Subcutaneous abdominal adipose tissue (tissue), 5 donors: ENCODE data around the gene SETD9.

Experiments
- H3K27ac ChIP-seq: one replicate; pipeline ENCODE4 v1.7.0; 2013; ENCODE audit warnings: low read depth, mild to moderate bottlenecking, inconsistent platforms, low read length, moderate library complexity
- H3K27me3 ChIP-seq, 5 donors: one replicate each; pipeline ENCODE4 v1.7.0; 2013; ENCODE audit warnings: low read length in 5 of 5, inconsistent platforms in 1 of 5; ENCODE audit not compliant: control insufficient read depth in 5 of 5, insufficient read depth in 4 of 5
- H3K36me3 ChIP-seq, 5 donors: one replicate each; pipeline ENCODE4 v1.7.0; 2013; ENCODE audit warnings: low read length in 5 of 5; ENCODE audit not compliant: control insufficient read depth in 5 of 5, insufficient read depth in 5 of 5
- H3K4me1 ChIP-seq, 5 donors: one replicate each; pipeline ENCODE4 v1.7.0; 2013; ENCODE audit warnings: low read length in 5 of 5, mild to moderate bottlenecking in 3 of 5, moderate library complexity in 1 of 5; ENCODE audit not compliant: control insufficient read depth in 5 of 5, insufficient read depth in 5 of 5
- H3K4me3 ChIP-seq, 5 donors: one replicate each; pipeline ENCODE4 v1.7.0; 2013; ENCODE audit warnings: low read length in 5 of 5, low read depth in 1 of 5
- H3K9ac ChIP-seq, 5 donors: one replicate each; pipeline ENCODE4 v1.7.0; 2013; ENCODE audit warnings: low read length in 5 of 5, mild to moderate bottlenecking in 4 of 5, moderate library complexity in 3 of 5
- H3K9me3 ChIP-seq, 5 donors: one replicate each; pipeline ENCODE4 v1.7.0; 2013; ENCODE audit warnings: low read length in 5 of 5; ENCODE audit not compliant: control insufficient read depth in 5 of 5
- donor health status: healthy.
- donor health status: healthy.
- donor health status: healthy.
- donor health status: healthy.
- donor health status: healthy.

SETD9 gene

GRCh38 chr5:56919942-56920662, 10.7 kb downstream of the SETD9 start:
- no peak overlapping the region for H3K27ac ChIP-seq
- H3K4me1 ChIP-seq, result peaks cover 0 to 10% (median 5%) of the 10 kb centered on the region in 5 donors
- H3K9ac ChIP-seq, result no peak overlapping the region
- no peak overlapping the region for H3K4me3 ChIP-seq
- H3K27me3 ChIP-seq, result no peaks in the 10 kb centered on the region
- peaks cover 17 to 36% (median 27%) of the 10 kb centered on the region in 5 donors for H3K36me3 ChIP-seq
- no peaks in the 10 kb centered on the region for H3K9me3 ChIP-seq

GRCh38 chr5:56922922-56923321, 13.5 kb downstream of the SETD9 start:
- H3K9ac ChIP-seq, result no peak overlapping the region
- H3K4me1 ChIP-seq, result peaks cover 0 to 2% (median 0%) of the 10 kb centered on the region in 5 donors
- H3K4me3 ChIP-seq, result no peak overlapping the region
- no peaks in the 10 kb centered on the region for H3K27me3 ChIP-seq
- H3K36me3 ChIP-seq, result peaks cover 28 to 57% (median 45%) of the 10 kb centered on the region in 5 donors
- no peaks in the 10 kb centered on the region for H3K9me3 ChIP-seq
- H3K27ac ChIP-seq, result no peak overlapping the region

- H3K9me3 ChIP-seq, result no peaks in the 10 kb centered on the region
- H3K27ac ChIP-seq, result no peak overlapping the region
- no peaks in the 10 kb centered on the region for H3K4me1 ChIP-seq
- H3K4me3 ChIP-seq, result no peak overlapping the region
- peaks cover 57 to 80% (median 65%) of the 10 kb centered on the region in 5 donors for H3K36me3 ChIP-seq
- H3K27me3 ChIP-seq, result no peaks in the 10 kb centered on the region
- peak overlapping the region in 1 of 5 donors; percentile 43 for H3K9ac ChIP-seq
These were observed 24.9 kb downstream of the SETD9 start for GRCh38 chr5:56934325-56934724.

DNA sequence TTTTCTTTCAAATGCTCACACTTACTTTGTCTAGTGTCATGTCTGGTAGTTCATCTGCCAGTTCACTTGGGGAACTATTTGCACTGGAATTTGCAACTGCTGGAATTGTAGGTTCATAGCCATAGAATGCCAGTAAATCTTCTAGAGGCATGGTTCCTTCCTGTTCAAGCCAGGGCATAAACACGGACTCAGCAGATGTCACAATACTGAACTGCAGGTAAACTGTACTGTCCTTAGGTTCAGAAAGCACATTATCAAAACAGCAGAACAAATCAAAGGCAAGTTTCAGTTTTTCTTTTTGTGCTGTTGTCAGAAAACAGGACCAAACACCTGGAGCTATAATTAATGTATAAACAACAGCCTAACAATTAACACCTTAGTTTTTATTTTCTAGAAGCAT, 29.5 kb downstream of the SETD9 start:
- peaks cover 56 to 86% (median 71%) of the 10 kb centered on the region in 5 donors for H3K36me3 ChIP-seq
- no peak overlapping the region for H3K9ac ChIP-seq
- no peaks in the 10 kb centered on the region for H3K4me1 ChIP-seq
- no peaks in the 10 kb centered on the region for H3K9me3 ChIP-seq
- no peak overlapping the region for H3K4me3 ChIP-seq
- H3K27ac ChIP-seq, result no peak overlapping the region
- no peaks in the 10 kb centered on the region for H3K27me3 ChIP-seq

- H3K4me3 ChIP-seq, result no peak overlapping the region
- H3K27me3 ChIP-seq, result no peaks in the 10 kb centered on the region
- H3K9ac ChIP-seq, result no peak overlapping the region
- H3K27ac ChIP-seq, result no peak overlapping the region
- H3K4me1 ChIP-seq, result no peaks in the 10 kb centered on the region
- H3K36me3 ChIP-seq, result peaks cover 48 to 77% (median 58%) of the 10 kb centered on the region in 5 donors
- H3K9me3 ChIP-seq, result no peaks in the 10 kb centered on the region
These were observed 32.6 kb downstream of the SETD9 start for GRCh38 chr5:56941981-56942380.

- Histone ChIP-seq H3K4me3 (no peak overlapping the region), H3K27me3 (no peaks in the 10 kb centered on the region), H3K4me1 (peaks cover 0 to 20% (median 14%) of the 10 kb centered on the region in 5 donors), H3K36me3 (peaks cover 11 to 37% (median 29%) of the 10 kb centered on the region in 5 donors), H3K9me3 (no peaks in the 10 kb centered on the region), H3K27ac (no peak overlapping the region), H3K9ac (no peak overlapping the region)
These were observed 37.7 kb downstream of the SETD9 start for GRCh38 chr5:56947052-56947451.

- Histone ChIP-seq H3K27me3 (no peaks in the 10 kb centered on the region), H3K4me3 (peak overlapping the region; percentile 61 to 87 (median 85)), H3K9me3 (no peaks in the 10 kb centered on the region), H3K9ac (peak overlapping the region in 4 of 5 donors; percentile 55 to 86 (median 68)), H3K4me1 (peaks cover 0 to 27% (median 21%) of the 10 kb centered on the region in 5 donors), H3K36me3 (peaks cover 0 to 19% (median 4%) of the 10 kb centered on the region in 5 donors), H3K27ac (peak overlapping the region; percentile 71)
These were observed 41.3 kb downstream of the SETD9 start for GRCh38 chr5:56950626-56951125.

DNA sequence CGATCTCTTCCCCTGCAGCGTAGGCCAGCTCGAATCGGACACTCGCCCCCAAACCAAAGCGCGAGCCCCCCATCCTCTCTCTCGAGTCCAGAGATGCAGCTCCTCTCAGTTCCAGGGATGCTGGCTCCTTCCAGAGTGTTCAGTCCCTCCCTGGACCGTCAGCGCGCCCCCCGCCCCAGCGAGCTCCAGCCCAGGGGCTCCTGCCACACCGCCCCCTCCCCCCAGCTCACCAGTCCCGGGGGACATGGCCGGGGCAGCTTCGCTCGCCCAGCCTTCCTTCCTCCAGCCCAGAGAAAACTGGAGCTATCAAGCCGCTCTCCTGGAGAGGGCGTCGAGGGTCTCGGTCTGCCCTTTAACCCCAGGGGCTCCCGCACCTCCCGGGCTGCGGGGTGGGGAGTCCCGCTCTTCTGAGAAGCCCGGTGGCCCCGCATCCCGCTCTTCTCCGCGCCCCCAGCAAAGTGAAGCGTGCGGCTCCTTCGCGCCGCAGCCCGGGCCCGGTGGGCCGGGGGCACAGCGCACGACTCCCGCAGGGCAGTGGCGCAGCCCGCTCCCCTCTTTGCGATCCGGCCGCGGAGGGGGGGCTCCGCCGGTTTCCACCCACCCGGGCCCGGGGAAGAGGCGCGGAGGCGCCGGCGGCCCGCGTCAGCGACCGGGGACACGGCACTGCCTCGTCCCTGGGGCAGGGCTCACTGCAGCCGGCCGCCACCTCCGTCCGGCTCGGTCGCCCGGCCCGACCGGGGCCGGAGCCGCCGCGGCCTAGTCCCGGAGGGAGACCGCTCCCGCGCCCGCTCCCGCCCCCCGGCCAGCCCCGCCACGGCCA, 41.9 kb downstream of the SETD9 start:
- peaks cover 0 to 13% (median 0%) of the 10 kb centered on the region in 5 donors for H3K36me3 ChIP-seq
- peak overlapping the region in 4 of 5 donors; percentile 55 to 86 (median 82) for H3K9ac ChIP-seq
- H3K9me3 ChIP-seq, result no peaks in the 10 kb centered on the region
- H3K27ac ChIP-seq, result peak overlapping the region; percentile 71
- peak overlapping the region; percentile 61 to 87 (median 85) for H3K4me3 ChIP-seq
- H3K27me3 ChIP-seq, result no peaks in the 10 kb centered on the region
- H3K4me1 ChIP-seq, result peaks cover 0 to 27% (median 21%) of the 10 kb centered on the region in 5 donors

- Histone ChIP-seq H3K4me1 (peaks cover 0 to 27% (median 21%) of the 10 kb centered on the region in 5 donors), H3K36me3 (peaks cover 0 to 9% (median 0%) of the 10 kb centered on the region in 5 donors), H3K27ac (peak within 1 kb of the TSS; percentile 81), H3K9ac (peak within 1 kb of the TSS; percentile 82 to 86 (median 82)), H3K9me3 (no peaks in the 10 kb centered on the region), H3K27me3 (no peaks in the 10 kb centered on the region), H3K4me3 (peak within 1 kb of the TSS; percentile 76 to 88 (median 85))
These were observed 42.7 kb downstream of the SETD9 start, which contains the start of gene MIER3 for GRCh38 chr5:56951946-56952691. Gene MIER3, minus strand, starts transcription at chr5:56952123. Its CDS starts 21 bp downstream, at chr5:56952102.
